GM19023 (cell line): ENCODE measurements around the gene FOXE3.
A peak's percentile ranks its signal among the peaks of the same experiment; 100 is the strongest.

Experiments used
- ATAC-seq: cut with Tn5 transposase; IDR thresholded peaks from one replicate; pipeline ENCODE4 v1.9.1; 2021; ENCODE audit warnings: mild to moderate bottlenecking, moderate library complexity; ENCODE audit not compliant: unreplicated experiment

FOXE3 gene

DNA sequence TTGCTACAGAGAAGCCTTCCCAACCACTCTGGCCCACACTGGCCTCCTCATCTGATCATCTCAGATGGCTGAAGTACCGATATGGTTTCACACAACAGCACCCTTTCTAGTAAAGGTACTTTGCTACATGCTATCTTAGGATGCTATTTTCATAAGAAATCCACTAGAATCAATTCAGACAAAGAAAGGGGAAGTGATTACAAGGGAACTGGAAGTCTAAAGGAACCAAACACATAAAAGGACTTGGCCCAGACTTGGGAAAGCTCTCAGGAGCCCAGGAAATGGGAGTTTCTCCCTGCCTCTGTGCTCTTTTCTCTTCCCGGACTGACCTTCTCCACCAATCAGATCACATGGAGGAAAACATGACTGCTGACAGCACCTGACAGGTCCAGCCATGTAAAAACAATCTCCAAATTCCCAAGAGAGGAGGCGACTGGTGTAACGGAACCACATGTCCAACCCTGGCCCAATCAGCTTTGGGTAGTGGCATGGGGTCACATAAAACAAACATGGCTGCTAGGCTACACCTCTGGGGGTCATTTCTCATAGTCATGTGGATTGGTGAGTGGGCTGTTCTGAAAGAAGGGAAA lies 12.7 kb upstream of the FOXE3 start:
- no peak for ATAC-seq

DNA sequence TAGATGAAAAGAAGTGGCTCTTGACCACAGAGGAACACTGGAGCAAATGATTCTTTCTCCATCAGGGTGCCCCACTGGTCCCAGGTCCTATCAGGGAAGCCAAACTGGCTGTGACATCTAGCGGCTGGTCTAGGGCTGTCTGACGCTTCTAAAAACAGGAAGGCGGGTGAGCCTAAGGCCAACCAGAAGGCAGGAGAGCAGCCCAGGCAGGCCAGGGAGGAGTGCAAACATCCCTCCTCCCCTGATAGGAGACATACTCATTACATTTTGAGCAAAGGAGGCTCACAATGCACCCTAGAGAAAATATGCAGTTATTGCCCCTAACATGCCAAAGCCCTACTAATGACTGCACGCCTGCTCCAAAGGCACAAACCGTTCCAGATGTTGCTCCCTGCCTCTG lies 10.4 kb upstream of the FOXE3 start:
- ATAC-seq: no peak

DNA sequence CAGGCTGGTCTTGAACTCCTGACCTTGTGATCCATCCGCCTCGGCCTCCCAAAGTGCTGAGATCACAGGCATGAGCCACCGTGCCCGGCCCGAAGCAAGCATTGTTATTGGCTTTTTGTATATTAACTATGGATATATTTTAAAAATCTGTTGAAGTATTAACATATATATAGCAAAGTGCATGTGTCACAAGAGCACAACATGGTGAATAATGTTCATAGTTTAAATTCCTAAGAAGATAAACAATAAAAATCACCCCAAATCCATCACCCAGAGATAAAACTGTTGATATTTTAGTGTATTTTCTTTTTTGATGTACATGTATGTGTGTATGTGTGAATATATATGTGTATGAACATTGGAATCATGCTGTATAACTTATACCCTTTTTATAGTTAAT lies 9.1 kb upstream of the FOXE3 start:
- no peak for ATAC-seq

DNA sequence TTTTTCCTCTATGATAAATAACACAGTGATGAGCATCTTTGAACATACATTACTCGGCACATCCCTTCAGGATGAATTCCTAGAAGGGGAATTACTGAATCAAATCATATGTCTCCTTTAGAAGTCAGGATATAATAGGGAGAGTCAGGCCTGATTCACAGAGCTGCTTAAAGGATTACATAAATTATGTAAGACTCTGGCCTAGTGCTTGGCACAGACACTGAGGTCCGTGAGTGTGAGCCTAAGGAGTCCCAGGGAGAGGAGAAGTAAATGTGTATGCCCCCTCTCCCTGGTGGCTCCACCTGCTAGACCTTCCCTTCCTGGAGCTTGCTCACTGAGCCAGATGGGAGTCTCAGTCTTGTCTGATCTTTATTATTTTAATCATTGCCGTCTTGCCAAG lies 8.6 kb upstream of the FOXE3 start:
- no peak for ATAC-seq

DNA sequence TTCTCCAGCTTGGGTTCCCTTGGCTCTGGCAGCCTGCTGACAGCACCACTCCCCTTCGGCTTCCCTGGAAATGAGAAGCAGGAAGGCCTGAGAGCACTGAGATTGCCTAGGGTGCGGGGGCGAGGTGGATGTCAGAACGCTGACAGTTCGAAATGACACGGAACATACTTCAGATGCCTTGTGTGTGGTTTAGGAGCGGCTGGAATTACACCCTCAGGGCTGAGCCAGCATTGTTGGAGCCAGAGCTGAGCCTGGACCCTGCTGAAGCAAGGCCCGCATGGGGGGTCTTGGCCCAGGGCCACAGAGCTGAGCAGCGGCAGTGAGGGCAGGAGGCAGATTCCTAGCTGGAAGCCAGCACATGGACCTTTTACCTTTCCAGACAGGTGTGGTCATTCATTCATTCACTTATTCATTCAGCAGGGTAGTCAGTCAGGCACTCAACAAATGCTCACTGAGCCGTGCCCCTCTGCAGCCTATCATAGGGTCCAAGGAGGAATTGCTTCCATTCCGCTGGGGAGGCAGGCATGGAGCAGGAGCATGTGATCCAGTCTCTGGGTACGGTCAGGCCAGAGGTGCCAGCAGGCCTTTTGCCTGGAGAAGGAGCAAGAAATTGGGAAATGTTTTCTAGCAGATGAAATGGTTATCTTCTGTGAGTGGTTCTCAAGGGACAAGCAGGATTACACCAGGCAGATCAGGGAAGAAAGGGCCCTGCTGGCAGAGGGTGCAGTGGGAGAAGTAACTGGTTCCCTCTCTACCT lies 6.6 kb upstream of the FOXE3 start:
- no peak for ATAC-seq

DNA sequence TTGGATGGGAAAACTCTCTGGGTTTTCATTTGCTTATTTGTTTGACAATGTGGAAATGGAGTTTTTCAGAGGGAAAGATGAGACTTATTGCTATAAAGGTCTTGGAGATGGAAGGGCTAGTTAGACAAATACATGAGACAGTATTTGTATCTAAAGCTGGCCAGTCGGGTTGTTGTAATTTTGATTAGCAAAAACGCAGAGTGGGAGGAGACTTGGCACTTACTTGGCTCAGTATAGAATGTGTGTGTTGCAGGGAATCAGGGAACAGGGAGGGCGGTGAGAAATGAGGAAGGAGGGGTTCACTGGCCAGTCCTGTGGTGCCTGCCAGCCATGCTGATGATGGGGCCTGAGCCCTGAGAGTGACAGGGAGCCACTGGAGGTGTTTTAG lies 6.0 kb upstream of the FOXE3 start:
- no peak for ATAC-seq

DNA sequence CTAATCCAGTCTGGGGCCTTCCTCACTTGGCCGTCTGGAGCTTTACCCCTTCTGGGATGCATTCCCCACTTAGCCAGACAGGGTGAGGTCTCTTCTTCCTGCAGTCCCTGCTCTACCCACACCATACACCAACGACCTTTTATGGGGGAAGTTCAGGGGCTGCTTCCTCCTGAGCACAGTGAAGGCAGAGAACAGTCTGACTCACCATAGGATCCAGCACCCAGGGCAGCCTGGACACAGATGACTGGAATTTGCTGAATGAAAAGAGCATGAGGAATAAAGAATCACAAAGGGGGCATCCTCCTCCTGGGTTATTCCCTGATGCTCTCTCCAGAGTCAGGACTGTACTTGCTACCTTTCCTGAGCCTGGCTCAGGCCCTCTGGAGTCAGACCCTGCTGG lies 4.6 kb upstream of the FOXE3 start:
- no peak for ATAC-seq

DNA sequence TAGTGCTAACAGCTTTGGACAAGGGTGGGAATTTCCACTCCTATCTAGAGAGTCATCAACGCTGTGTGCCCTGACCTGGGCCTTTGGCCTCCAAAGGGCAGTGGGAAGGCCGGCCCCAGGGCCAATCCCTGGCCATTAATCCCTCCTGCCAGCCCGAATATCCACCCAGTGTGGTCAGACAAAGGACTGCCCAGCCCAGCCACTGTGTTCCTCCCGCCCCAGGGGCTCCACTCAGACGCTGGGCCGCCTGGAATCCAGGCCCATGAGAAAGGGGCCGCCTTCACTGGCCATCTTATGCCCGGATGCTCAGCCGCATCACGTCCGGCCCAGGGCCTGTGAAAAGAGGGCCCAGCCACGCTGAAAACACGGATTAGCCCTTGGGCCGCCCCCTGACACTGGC lies 3.6 kb upstream of the FOXE3 start:
- no peak for ATAC-seq

DNA sequence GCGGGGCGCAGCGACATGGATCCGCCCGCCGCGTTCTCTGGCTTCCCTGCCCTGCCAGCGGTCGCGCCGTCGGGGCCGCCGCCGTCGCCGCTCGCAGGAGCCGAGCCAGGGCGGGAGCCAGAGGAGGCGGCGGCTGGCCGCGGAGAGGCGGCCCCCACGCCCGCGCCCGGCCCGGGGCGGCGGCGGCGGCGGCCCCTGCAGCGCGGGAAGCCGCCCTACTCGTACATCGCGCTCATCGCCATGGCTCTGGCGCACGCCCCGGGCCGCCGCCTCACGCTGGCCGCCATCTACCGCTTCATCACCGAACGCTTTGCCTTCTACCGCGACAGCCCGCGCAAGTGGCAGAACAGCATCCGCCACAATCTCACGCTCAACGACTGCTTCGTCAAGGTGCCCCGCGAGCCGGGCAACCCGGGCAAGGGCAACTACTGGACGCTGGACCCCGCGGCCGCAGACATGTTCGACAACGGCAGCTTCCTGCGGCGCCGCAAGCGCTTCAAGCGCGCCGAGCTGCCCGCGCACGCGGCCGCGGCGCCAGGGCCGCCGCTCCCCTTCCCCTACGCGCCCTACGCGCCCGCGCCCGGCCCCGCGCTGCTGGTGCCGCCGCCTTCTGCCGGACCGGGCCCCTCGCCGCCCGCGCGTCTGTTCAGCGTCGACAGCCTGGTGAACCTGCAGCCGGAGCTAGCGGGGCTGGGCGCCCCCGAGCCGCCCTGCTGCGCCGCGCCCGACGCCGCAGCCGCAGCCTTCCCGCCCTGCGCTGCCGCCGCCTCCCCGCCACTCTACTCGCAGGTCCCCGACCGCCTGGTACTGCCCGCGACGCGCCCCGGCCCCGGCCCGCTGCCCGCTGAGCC lies 459 bp downstream of the FOXE3 start:
- no peak for ATAC-seq

DNA sequence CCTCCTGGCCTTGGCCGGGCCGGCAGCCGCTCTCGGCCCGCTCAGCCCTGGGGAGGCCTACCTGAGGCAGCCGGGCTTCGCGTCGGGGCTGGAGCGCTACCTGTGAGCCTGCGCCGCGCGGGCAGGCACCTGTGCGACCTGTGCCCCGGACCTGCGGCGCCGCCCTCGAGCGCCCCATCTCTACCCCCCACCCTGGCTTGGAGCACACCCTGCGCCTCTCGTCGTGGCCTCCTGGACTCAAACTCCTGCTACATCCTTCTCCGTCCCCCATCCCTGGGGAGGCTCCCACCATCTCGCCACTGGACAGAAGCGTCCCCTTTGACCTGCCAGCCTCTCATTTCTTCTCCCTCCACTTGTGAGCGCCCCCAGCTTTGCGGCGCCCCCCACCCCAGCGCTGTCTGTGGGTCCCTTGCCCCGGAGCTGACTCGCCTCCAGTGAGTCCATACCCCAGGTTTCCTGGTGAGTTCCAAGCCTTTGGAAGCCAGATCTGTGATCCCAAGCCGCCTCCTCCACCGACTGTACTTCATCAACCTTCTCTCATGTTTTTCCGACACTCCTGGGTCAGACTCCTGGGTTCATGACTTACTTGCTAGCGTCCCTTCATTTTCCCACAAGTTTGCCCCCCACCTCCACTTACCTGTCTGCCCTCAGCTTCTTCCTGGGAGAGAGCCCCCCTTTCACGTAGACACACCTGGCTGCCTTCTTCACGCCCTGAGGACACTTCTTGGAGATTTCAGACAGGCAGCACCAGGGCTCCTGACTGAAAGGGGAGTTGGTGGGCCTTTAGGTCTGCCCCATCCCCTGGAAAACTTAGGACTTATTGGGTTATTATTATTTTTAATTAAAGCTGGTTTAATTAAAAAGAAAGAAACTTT lies 1.3 kb downstream of the FOXE3 start:
- no peak for ATAC-seq

DNA sequence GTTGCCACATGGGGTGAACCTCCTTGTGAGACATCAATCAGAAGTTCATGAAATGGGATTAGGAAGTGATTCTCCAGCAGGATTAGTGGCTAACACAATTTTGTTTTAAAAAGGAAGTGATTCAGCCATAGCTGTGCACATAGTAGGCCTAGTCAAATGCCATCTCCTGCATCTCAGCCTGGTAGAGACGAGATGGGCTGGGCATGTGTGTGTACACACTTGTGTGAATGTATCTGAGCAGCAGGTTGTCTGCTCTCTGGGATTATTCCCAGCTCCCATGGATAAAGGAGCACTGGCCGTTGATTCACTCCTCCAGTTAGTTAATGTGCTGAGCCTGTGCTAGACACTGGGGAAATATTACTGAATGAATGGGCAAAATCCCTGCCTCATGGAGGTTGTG lies 2.0 kb downstream of the FOXE3 start:
- ATAC-seq: no peak

DNA sequence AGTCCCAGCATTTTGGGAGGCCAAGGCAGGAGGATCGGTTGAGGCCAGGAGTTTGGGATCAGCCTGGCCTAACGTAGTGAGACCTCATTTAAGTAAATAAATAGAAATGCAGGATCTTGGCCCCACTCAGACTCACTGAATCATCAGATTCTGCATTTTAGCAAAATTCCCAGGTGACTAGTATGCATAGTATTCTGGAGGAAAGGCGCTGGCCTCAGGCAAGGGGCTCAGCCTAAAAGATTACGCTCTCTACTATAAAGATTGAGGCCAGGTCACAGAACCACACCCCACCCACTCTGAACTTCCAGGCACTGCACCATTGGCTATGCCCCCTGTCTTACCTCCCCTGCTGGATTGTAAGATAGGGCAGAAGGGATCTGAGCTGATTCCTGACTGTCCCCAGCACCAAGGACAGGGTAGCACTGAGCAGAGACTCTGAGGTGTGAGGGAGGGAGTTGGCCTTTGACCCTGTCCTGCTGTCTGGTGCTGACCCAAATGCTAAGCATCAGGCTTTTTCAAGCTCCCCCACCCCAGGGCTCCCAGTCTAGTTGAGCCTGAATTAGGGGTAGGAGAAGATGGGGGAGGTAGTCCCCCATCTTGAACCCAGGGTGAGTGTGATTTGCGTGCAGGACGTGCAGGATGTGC lies 2.7 kb downstream of the FOXE3 start:
- ATAC-seq: no peak

DNA sequence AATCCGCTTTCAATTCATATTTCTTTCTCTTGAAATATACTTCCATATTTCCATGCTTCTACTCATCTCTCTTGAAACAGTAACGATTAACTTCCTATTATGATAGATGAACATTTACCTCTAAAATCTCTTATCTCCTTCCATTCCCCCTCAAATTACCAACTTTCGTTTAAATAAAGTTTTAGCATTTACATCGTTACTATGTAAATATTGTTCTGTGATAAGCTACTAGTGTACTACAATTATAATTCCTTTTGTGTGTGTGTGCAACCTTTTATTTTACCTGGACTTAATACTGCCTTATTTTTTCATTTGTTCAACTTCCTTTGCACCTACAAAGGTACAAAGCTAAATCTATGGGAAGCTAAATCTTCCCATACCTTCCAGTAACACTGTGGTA lies 4.5 kb downstream of the FOXE3 start:
- no peak for ATAC-seq

DNA sequence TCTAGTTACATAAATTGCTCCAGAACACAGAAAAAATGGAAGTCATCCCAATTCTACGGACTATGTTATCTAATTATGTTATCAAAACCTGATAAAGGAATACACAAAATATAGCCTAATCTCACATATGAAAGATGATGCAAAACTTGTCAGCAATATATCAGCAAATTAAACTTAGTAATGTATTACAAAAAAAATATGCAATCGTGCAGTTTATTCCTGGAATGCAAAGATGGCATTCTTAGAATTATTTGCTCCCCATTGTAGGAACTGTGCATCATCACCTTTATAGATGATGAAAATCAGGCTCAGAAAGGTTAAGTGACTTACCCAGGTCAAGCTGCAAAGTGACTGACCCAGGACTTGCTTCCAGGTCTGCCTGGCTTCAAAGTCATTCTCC lies 7.8 kb downstream of the FOXE3 start:
- no peak for ATAC-seq

DNA sequence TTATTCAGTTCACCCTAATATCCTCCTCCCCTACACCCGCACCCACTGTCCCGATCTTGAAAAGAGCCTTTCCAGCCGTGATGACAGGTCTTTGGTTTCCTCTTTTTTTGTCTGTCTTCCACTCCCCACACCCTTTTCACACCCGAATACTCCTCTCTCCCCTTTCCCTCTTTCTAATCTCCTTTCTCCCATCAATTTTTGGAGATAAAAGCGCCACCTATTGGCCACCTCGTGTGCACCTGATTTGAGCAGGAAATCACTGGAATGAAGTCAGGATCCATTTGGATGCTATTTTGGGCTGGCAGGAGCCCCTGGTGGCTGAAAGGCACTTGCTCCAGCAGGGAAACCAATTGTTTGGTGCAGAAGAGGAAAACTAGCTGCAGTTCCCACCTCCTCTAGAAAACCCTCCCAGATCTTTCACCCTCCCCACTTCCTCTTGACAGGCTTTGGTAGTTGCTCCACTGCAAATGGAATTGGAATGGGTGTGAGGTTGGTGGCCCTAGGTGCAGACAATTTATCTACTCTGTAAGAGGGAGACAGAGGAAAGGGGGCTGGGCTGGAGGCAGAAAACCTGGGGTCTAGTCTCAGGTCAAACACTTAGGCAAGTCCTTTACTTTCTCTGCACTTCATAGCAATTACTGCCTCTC lies 8.4 kb downstream of the FOXE3 start:
- ATAC-seq: no peak

DNA sequence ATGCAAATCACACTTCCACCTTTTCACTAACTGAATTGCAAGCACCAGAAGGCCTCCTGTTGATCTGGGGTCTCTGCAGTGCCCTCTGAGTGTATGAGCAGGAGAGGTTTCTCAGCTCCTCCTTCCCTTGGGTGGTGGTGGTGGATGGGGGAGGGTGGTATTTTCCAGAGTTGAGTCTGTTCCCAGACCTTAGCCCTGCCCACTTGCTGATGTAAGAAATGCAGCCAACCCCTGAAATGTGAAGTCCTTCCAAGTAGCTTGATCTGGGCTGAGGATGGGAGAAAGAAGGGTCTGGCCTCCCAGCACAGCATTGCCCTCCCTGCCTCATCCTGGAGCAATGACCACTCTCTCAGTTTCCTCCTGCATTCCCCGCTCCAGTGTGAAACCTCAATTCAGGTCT lies 15.4 kb downstream of the FOXE3 start:
- ATAC-seq: no peak

DNA sequence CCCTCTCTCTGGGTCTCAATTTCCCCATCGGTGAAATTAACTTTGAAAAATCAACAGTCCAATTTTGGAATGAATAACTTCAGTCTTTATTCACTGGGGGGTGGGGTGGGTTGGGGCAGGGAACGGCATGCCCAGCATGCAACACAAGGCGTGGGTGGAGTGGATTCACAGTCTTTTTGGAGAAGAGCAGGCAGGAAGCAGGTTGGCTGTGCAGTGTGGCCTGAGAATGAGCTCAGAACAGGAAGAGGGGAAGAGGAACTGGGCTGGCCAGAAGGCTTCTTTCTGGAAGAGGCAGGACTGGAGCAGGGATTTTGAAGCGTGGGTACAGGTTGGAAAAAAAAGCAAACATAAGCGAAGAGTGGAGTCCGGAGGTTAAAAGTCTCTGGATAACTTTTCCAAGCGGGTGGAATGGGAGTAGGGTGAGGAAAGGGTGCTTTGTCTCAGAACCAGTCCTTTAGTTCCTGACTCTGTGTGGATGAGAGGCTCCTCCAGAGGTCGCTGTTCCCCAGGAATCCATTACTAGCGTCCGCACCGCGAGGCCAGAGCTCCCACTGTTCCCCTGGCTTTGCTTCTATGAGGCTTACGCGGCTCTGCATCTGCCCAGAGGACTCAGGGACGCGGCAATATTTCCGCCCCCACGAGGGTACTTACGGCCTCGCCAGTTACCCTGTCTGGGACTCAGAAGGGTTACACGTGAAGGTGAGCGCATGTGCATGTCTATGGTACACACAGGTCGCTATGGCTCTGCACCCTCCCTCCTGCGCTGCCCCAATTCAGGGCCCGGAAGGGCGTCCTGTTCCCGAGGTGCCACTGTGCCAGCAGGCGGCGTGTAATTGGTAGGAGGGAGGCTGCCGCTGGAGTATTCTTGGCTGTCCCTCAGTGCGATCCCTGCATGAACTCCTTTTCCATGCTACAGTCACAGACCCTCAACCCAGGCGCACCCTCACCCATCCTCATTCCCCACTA lies 16.3 kb downstream of the FOXE3 start:
- peak; percentile 38 for ATAC-seq

DNA sequence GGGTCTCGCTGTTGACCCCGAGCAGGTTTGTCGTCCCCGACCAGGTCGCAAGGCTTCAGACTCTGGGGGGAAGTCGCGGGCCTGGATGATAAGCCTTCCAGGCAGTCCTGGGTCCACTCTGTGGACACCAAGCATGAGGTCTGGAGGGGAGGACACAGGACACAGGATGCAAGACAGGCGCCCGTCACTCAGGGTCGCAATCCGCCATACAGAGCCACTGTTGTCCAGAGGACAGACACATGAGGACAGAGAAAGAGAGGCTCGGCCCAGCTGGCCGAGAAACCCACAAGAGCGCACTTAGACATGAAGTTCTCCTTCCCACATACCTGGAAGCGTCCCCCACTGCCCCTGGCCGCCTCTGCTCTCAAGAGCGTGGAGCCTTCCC lies 16.9 kb downstream of the FOXE3 start:
- no peak for ATAC-seq

DNA sequence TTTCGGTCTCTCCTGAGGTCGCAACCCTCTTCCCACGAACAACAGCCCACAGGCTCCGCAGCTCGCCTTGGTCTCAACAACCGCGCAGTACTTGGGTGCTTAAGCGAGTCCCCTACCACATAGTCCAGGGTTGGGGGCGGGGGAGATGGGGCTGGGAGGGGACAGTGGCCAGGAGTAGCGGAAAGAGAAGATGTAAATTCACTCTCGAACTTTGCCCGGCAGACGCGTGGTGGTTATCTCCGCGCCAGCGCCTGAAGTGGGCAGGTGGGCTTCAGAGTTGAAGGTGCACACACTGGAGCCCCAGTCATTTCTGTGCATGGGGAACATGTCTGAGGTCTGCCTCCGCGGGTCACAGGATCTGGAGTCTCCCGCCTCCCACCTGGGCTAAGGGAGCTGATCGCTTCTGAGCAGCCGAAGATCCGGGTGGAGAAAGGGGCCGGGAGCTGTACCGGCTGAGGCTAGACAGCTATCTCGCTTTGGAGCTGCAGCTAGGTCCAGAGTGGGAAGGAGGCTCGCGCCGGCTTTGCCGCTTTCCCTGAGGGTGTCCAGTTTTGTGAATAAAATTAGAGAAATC lies 17.5 kb downstream of the FOXE3 start:
- no peak for ATAC-seq
